SK-N-SH (cell line): ENCODE data around the gene ZDHHC14. TPM values are rescaled to one million over a fixed set of nuclear protein-coding genes. Genes with fewer than 3 reads are reported as not detected.

Source experiments
- CTCF ChIA-PET: fragments of 300-600, 350-600 bp; formaldehyde crosslinking; extraction: SDS; loops from one replicate; lab custom pipeline; 2021; lab: Yijun Ruan, JAX
- POLR2A ChIA-PET: fragments of 350-600 bp; sonication (Branson Sonifier 250); formaldehyde crosslinking; extraction: SDS; loops from one replicate; lab custom pipeline; 2020; ENCODE audit warnings: antibody characterized with exemption, inconsistent platforms; lab: Yijun Ruan, JAX
- DNase-seq: peaks from one replicate; pipeline ENCODE4 v3.0.0; 2012
- H2AFZ ChIP-seq: fragments of 200-600 bp; sonication (generic); 2 replicates; pipeline ENCODE4 v1.8.1; 2016; ENCODE audit warnings: antibody characterized with exemption, mild to moderate bottlenecking, low read depth
- H3F3A ChIP-seq: fragments of 200-600 bp; sonication (generic); replicated peaks from 2 replicates; pipeline ENCODE3; 2016; ENCODE audit warnings: antibody characterized with exemption, mild to moderate bottlenecking; ENCODE audit not compliant: insufficient read depth
- H3K27ac ChIP-seq, 2 experiments: fragments of 200-500 bp in 1 of 2; fragments of 200-600 bp in 1 of 2; sonication (Bioruptor generic) in 1 of 2; sonication (generic), shearing (Covaris generic) in 1 of 2; 2 replicates each; pipeline versions ENCODE4 v1.5.1 to v1.6.1; 2014 to 2016; ENCODE audit warnings: low read depth in 2 of 2, inconsistent platforms in 1 of 2, low read length in 1 of 2, mild to moderate bottlenecking in 1 of 2, mixed read lengths in 1 of 2
- H3K27me3 ChIP-seq: fragments of 200-600 bp; sonication (generic), shearing (Covaris generic); 2 replicates; pipeline ENCODE4 v1.6.1; 2016; ENCODE audit warnings: mixed run types; ENCODE audit not compliant: insufficient read depth
- H3K36me3 ChIP-seq, 2 experiments: fragments of 200-500 bp in 1 of 2; fragments of 200-600 bp in 1 of 2; sonication (Bioruptor generic) in 1 of 2; sonication (generic) in 1 of 2; replicated peaks in 1 of 2; 2 replicates each; pipeline versions ENCODE3 to v1.5.1; 2014 to 2016; ENCODE audit warnings: low read length in 1 of 2, mild to moderate bottlenecking in 1 of 2; ENCODE audit not compliant: insufficient read depth in 2 of 2, control insufficient read depth in 1 of 2
- H3K4me1 ChIP-seq, 2 experiments: fragments of 200-500 bp in 1 of 2; fragments of 200-600 bp in 1 of 2; sonication (Bioruptor generic) in 1 of 2; sonication (generic), shearing (Covaris generic) in 1 of 2; 2 replicates each; pipeline versions ENCODE4 v1.5.1 to v1.6.1; 2014 to 2016; ENCODE audit warnings: low read depth in 1 of 2, low read length in 1 of 2, mixed run types in 1 of 2; ENCODE audit not compliant: insufficient read depth in 2 of 2, control insufficient read depth in 1 of 2
- H3K4me2 ChIP-seq: fragments of 200-600 bp; sonication (generic), shearing (Covaris generic); 2 replicates; pipeline ENCODE4 v1.6.1; 2017; ENCODE audit warnings: mixed run types
- H3K4me3 ChIP-seq, 2 experiments: fragments of 200-500 bp in 1 of 2; fragments of 200-600 bp in 1 of 2; sonication (Bioruptor generic) in 1 of 2; sonication (generic), shearing (Covaris generic) in 1 of 2; 2 replicates each; pipeline versions ENCODE4 v1.5.1 to v1.8.1; 2014 to 2016; ENCODE audit warnings: low read depth in 2 of 2, inconsistent platforms in 1 of 2, low read length in 1 of 2, mild to moderate bottlenecking in 1 of 2, mixed read lengths in 1 of 2, moderate library complexity in 1 of 2
- H3K79me2 ChIP-seq: fragments of 200-600 bp; sonication (generic); 2 replicates; pipeline ENCODE4 v1.8.1; 2017; ENCODE audit warnings: mild to moderate bottlenecking; ENCODE audit not compliant: insufficient read depth
- H3K9ac ChIP-seq: fragments of 200-600 bp; sonication (generic); 2 replicates; pipeline ENCODE4 v1.6.1; 2017; ENCODE audit warnings: mixed run types
- H3K9me2 ChIP-seq: fragments of 200-600 bp; sonication (generic); 2 replicates; pipeline ENCODE4 v1.6.1; 2017; ENCODE audit warnings: mixed run types
- H3K9me3 ChIP-seq: fragments of 200-600 bp; sonication (generic); 2 replicates; pipeline ENCODE4 v1.6.1; 2017; ENCODE audit warnings: mixed run types, mild to moderate bottlenecking, moderate library complexity
- H4K20me1 ChIP-seq: fragments of 200-600 bp; sonication (generic); 2 replicates; pipeline ENCODE4 v1.6.1; 2017; ENCODE audit warnings: mild to moderate bottlenecking, mixed run types; ENCODE audit not compliant: insufficient read depth
- CHD2 ChIP-seq: fragments of 150-350 bp; IDR thresholded peaks from 2 replicates; pipeline ENCODE4 v1.6.1; 2018; ENCODE audit warnings: low read length; ENCODE audit not compliant: partially characterized antibody
- CTCF ChIP-seq: fragments of 200-600 bp; sonication (generic); IDR thresholded peaks from 2 replicates; pipeline ENCODE4 v1.6.1; 2017; ENCODE audit warnings: antibody characterized with exemption, mild to moderate bottlenecking, moderate library complexity
- ELF1 ChIP-seq: IDR thresholded peaks from 2 replicates; pipeline ENCODE4 v1.4.0; 2012
- FOSL2 ChIP-seq: IDR thresholded peaks from 2 replicates; pipeline ENCODE4 v1.4.0; 2012; ENCODE audit warnings: low read depth, mild to moderate bottlenecking, moderate library complexity, borderline replicate concordance
- FOXJ3 ChIP-seq: sonication (generic); formaldehyde crosslinking; IDR thresholded peaks from 2 replicates; pipeline ENCODE4 v1.5.1; 2020; ENCODE audit warnings: mild to moderate bottlenecking, missing genetic modification reagents
- MAX ChIP-seq: IDR thresholded peaks from 2 replicates; pipeline ENCODE4 v1.4.0; 2012; ENCODE audit warnings: low read depth
- MEF2A ChIP-seq: IDR thresholded peaks from 2 replicates; pipeline ENCODE4 v1.4.0; 2012; ENCODE audit warnings: low read depth, borderline replicate concordance
- MXI1 ChIP-seq: IDR thresholded peaks from 2 replicates; pipeline ENCODE4 v1.6.1; 2012; ENCODE audit warnings: mild to moderate bottlenecking, low read depth, low read length, improper control_type of control experiment
- NFIC ChIP-seq: IDR thresholded peaks from 2 replicates; pipeline ENCODE4 v1.4.0; 2012; ENCODE audit warnings: borderline replicate concordance
- PBX3 ChIP-seq: IDR thresholded peaks from 2 replicates; pipeline ENCODE4; 2012
- POLR2AphosphoS5 ChIP-seq: IDR thresholded peaks from 2 replicates; pipeline ENCODE4 v1.6.1; 2012; ENCODE audit warnings: low read depth, low read length
- RCOR1 ChIP-seq: fragments of 150-350 bp; IDR thresholded peaks from 2 replicates; pipeline ENCODE4 v1.6.1; 2017; ENCODE audit warnings: antibody characterized with exemption, low read length
- REST ChIP-seq: IDR thresholded peaks from 2 replicates; pipeline ENCODE4 v1.6.1; 2012; ENCODE audit warnings: mild to moderate bottlenecking, low read depth, low read length, moderate library complexity
- SIN3A ChIP-seq: IDR thresholded peaks from 2 replicates; pipeline ENCODE4 v1.6.1; 2012; ENCODE audit warnings: low read depth, mild to moderate bottlenecking, low read length, moderate library complexity, borderline replicate concordance
- TAF1 ChIP-seq: IDR thresholded peaks from 2 replicates; pipeline ENCODE4 v1.6.1; 2012; ENCODE audit warnings: low read depth, mild to moderate bottlenecking, low read length, moderate library complexity, borderline replicate concordance
- TEAD4 ChIP-seq: IDR thresholded peaks from 2 replicates; pipeline ENCODE4 v1.4.0; 2012; ENCODE audit warnings: mild to moderate bottlenecking, borderline replicate concordance; ENCODE audit not compliant: insufficient read depth
- YY1 ChIP-seq: IDR thresholded peaks from 2 replicates; pipeline ENCODE4 v1.4.0; 2012; ENCODE audit warnings: low read depth, mild to moderate bottlenecking
- WGBS: methylation state at CpG from one replicate; pipeline ENCODE4 v1.1.6; 2017; ENCODE audit warnings: low lambda C conversion rate; 5-methylcytosine and 5-hydroxymethylcytosine counted together
- polyA plus RNA-seq, 3 experiments: library from polyadenylated mRNA; depleted of rRNA; stranded (reverse); fragments of >200 nt; gene quantifications; 2 replicates each; pipeline ENCODE4 v1.2.3, GENCODE V29; 2012
- TF ChIP-seq, protein P1 (sequence below): fragments of 150-350 bp; IDR thresholded peaks from 2 replicates; pipeline ENCODE4 v1.6.1; 2017; ENCODE audit warnings: antibody characterized with exemption, low read length, low read depth, borderline replicate concordance
- TF ChIP-seq, protein P2 (sequence below): IDR thresholded peaks from 2 replicates; pipeline ENCODE4 v1.4.0; 2012; ENCODE audit warnings: low read depth, borderline replicate concordance
- TF ChIP-seq, protein P3 (sequence below): IDR thresholded peaks from 2 replicates; pipeline ENCODE4 v1.4.0; 2012; ENCODE audit warnings: low read depth, borderline replicate concordance

Gene ZDHHC14
- polyA plus RNA-seq, 1 of the 3 experiments (the other 2 are of a cell fraction), result 5.4 TPM

GRCh38 chr6:157592980-157593379, 212.0 kb downstream of the ZDHHC14 start (continued):
- TF ChIP-seq CTCF, result no peak
- TF ChIP-seq, all 33 proteins: peak for 0

- H3K4me1 ChIP-seq, result no peaks in the 10 kb centered on the region; a peak in 1 of 4 replicates
- CTCF ChIA-PET, result interaction anchor here (1.0 to 1.8 kb wide), 3 partner anchors 16 to 279 kb away, joined by 3 to 9 read pairs (median 5); no protein-coding TSS in a partner anchor
- no peak overlapping the region for H3K4me2 ChIP-seq
- H3K27ac ChIP-seq, result no peak overlapping the region
- no peaks in the 10 kb centered on the region for H3K36me3 ChIP-seq
- H4K20me1 ChIP-seq, result no peaks in the 10 kb centered on the region
- POLR2A ChIA-PET, result no interaction called here
- TF ChIP-seq FOSL2 (no peak), POLR2AphosphoS5 (no peak), MAX (no peak), MEF2A (no peak), TEAD4 (no peak), ELF1 (no peak), REST (no peak), YY1 (no peak), RCOR1 (no peak), SIN3A (no peak), NFIC (no peak), FOXJ3 (CRISPR knock-in tag) (no peak), PBX3 (no peak), MXI1 (no peak), TAF1 (no peak), CHD2 (no peak)
- TF ChIP-seq, protein P1, sequence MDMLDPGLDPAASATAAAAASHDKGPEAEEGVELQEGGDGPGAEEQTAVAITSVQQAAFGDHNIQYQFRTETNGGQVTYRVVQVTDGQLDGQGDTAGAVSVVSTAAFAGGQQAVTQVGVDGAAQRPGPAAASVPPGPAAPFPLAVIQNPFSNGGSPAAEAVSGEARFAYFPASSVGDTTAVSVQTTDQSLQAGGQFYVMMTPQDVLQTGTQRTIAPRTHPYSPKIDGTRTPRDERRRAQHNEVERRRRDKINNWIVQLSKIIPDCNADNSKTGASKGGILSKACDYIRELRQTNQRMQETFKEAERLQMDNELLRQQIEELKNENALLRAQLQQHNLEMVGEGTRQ, result no peak
- TF ChIP-seq, protein P2, sequence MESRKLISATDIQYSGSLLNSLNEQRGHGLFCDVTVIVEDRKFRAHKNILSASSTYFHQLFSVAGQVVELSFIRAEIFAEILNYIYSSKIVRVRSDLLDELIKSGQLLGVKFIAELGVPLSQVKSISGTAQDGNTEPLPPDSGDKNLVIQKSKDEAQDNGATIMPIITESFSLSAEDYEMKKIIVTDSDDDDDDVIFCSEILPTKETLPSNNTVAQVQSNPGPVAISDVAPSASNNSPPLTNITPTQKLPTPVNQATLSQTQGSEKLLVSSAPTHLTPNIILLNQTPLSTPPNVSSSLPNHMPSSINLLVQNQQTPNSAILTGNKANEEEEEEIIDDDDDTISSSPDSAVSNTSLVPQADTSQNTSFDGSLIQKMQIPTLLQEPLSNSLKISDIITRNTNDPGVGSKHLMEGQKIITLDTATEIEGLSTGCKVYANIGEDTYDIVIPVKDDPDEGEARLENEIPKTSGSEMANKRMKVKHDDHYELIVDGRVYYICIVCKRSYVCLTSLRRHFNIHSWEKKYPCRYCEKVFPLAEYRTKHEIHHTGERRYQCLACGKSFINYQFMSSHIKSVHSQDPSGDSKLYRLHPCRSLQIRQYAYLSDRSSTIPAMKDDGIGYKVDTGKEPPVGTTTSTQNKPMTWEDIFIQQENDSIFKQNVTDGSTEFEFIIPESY, result no peak
- TF ChIP-seq, protein P3, sequence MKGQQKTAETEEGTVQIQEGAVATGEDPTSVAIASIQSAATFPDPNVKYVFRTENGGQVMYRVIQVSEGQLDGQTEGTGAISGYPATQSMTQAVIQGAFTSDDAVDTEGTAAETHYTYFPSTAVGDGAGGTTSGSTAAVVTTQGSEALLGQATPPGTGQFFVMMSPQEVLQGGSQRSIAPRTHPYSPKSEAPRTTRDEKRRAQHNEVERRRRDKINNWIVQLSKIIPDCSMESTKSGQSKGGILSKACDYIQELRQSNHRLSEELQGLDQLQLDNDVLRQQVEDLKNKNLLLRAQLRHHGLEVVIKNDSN, result no peak
- H2AFZ ChIP-seq, result no peak overlapping the region
- H3F3A ChIP-seq, result no peaks in the 10 kb centered on the region
- H3K4me3 ChIP-seq, result no peak overlapping the region
- no peak overlapping the region for H3K9ac ChIP-seq
- H3K79me2 ChIP-seq, result no peaks in the 10 kb centered on the region
- no peak for DNase-seq
- WGBS, result 88% methylated on average over 3 of the region's 8 CpGs
- H3K27me3 ChIP-seq, result no peaks in the 10 kb centered on the region
- no peaks in the 10 kb centered on the region for H3K9me2 ChIP-seq
- no peaks in the 10 kb centered on the region for H3K9me3 ChIP-seq
These were observed 212.6 kb downstream of the ZDHHC14 start for GRCh38 chr6:157593596-157593995.
